Neural progenitor cell (in vitro differentiated cells): ENCODE data around the gene LRFN2. TPM values are rescaled to one million over a fixed set of nuclear protein-coding genes. Genes with fewer than 3 reads are reported as not detected.

Source experiments
- DNase-seq: peaks from one replicate; pipeline ENCODE4 v3.0.0-alpha.2; 2016; ENCODE audit warnings: low spot score
- H2AFZ ChIP-seq: fragments of 200-600 bp; sonication (generic); replicated peaks from 2 replicates; pipeline ENCODE4 v1.6.1; 2016; ENCODE audit warnings: antibody characterized with exemption
- H3F3A ChIP-seq: fragments of 200-600 bp; sonication (generic); 2 replicates; pipeline ENCODE4 v1.6.1; 2016; ENCODE audit warnings: antibody characterized with exemption, low read depth
- H3K27ac ChIP-seq: fragments of 200-600 bp; sonication (generic); 2 replicates; pipeline ENCODE4 v1.5.1; 2016; ENCODE audit warnings: mild to moderate bottlenecking
- H3K27me3 ChIP-seq: fragments of 200-600 bp; sonication (generic); 2 replicates; pipeline ENCODE4 v1.6.1; 2016; ENCODE audit warnings: mild to moderate bottlenecking, moderate library complexity
- H3K36me3 ChIP-seq: fragments of 200-600 bp; sonication (generic); 2 replicates; pipeline ENCODE4 v1.5.1; 2016
- H3K4me1 ChIP-seq: fragments of 200-600 bp; sonication (generic); 2 replicates; pipeline ENCODE4 v1.6.1; 2016; ENCODE audit warnings: mixed run types
- H3K4me2 ChIP-seq: fragments of 200-600 bp; sonication (generic); 2 replicates; pipeline ENCODE4 v1.6.1; 2016
- H3K4me3 ChIP-seq: fragments of 200-600 bp; sonication (generic); 2 replicates; pipeline ENCODE4 v1.5.1; 2016
- H3K79me2 ChIP-seq: fragments of 200-600 bp; sonication (generic); 2 replicates; pipeline ENCODE4 v1.6.1; 2016; ENCODE audit warnings: low read depth
- H3K9ac ChIP-seq: fragments of 200-600 bp; sonication (generic); 2 replicates; pipeline ENCODE4 v1.6.1; 2016
- H3K9me3 ChIP-seq: fragments of 200-600 bp; sonication (generic); 2 replicates; pipeline ENCODE4 v1.5.1; 2016; ENCODE audit warnings: low read depth
- H4K20me1 ChIP-seq: fragments of 200-600 bp; sonication (generic); 2 replicates; pipeline ENCODE4 v1.6.1; 2016; ENCODE audit warnings: low read depth
- H3K27ac Mint-ChIP-seq: 3 replicates; pipeline ENCODE4 v1.8.0; 2021; ENCODE audit warnings: mixed read lengths
- H3K27me3 Mint-ChIP-seq: 2 replicates; pipeline ENCODE4 v1.8.0; 2022; ENCODE audit warnings: low read depth, mild to moderate bottlenecking, inconsistent platforms, moderate library complexity, mixed read lengths; ENCODE audit not compliant: insufficient read depth
- H3K36me3 Mint-ChIP-seq: 3 replicates; pipeline ENCODE4 v1.8.0; 2021; ENCODE audit warnings: mixed read lengths
- H3K4me1 Mint-ChIP-seq: 3 replicates; pipeline ENCODE4 v1.8.0; 2021; ENCODE audit warnings: mixed read lengths
- H3K4me3 Mint-ChIP-seq: 3 replicates; pipeline ENCODE4 v1.8.0; 2021; ENCODE audit warnings: mild to moderate bottlenecking, moderate library complexity, mixed read lengths
- H3K9me3 Mint-ChIP-seq: 3 replicates; pipeline ENCODE4 v1.8.0; 2020; ENCODE audit warnings: mixed read lengths
- EZH2 ChIP-seq: fragments of 200-600 bp; sonication (generic); IDR thresholded peaks from 2 replicates; pipeline ENCODE4 v1.6.1; 2017; ENCODE audit warnings: antibody characterized with exemption, mild to moderate bottlenecking, moderate library complexity
- EZH2phosphoT487 ChIP-seq: fragments of 200-600 bp; sonication (generic); IDR thresholded peaks from 2 replicates; pipeline ENCODE4 v1.6.1; 2017; ENCODE audit warnings: antibody characterized with exemption
- total RNA-seq: library from RNA; depleted of rRNA; stranded (reverse); fragments of >200 nt; gene quantifications from 2 replicates; pipeline ENCODE4 v1.2.3, GENCODE V29; 2015; ENCODE audit warnings: low replicate concordance
- TF ChIP-seq, protein P1 (sequence below): fragments of 200-600 bp; sonication (generic); IDR thresholded peaks from 2 replicates; pipeline ENCODE4 v1.5.1; 2017; ENCODE audit warnings: antibody characterized with exemption, mild to moderate bottlenecking

LRFN2 gene
- total RNA-seq, 1 donor from 2014 or later: not detected

DNA sequence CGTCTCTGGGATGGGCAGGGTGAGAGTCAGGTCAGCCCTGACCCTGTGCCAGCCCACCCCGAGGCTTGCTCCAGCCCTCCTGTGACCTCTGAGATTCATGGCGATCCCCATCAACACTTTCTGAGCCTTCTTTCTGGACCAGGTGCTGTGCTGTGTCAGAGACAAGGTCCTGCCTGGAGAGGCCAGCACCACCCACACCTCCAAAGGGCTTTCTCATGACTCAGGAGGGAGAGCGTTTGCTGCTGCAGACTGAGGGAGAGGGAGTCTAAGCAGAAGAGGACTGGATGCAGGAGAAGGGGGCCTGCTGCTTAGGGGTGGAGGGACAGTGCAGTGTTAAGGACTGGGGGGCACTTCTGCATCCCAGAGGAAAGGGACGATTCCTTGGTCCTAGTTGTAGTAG lies 193.5 kb downstream of the LRFN2 start:
- H3K36me3 ChIP-seq: no peaks in the 10 kb centered on the region
- no peaks in the 10 kb centered on the region for H3K79me2 ChIP-seq
- no peaks in the 10 kb centered on the region for H3K9me3 Mint-ChIP-seq
- H3K4me3 Mint-ChIP-seq: no peak overlapping the region
- H3K4me1 Mint-ChIP-seq: peaks cover 5% of the 10 kb centered on the region
- H2AFZ ChIP-seq: no peak overlapping the region
- H3K27me3 ChIP-seq: no peaks in the 10 kb centered on the region
- no peak for DNase-seq
- no peak for TF ChIP-seq EZH2phosphoT487
- TF ChIP-seq, protein P1, sequence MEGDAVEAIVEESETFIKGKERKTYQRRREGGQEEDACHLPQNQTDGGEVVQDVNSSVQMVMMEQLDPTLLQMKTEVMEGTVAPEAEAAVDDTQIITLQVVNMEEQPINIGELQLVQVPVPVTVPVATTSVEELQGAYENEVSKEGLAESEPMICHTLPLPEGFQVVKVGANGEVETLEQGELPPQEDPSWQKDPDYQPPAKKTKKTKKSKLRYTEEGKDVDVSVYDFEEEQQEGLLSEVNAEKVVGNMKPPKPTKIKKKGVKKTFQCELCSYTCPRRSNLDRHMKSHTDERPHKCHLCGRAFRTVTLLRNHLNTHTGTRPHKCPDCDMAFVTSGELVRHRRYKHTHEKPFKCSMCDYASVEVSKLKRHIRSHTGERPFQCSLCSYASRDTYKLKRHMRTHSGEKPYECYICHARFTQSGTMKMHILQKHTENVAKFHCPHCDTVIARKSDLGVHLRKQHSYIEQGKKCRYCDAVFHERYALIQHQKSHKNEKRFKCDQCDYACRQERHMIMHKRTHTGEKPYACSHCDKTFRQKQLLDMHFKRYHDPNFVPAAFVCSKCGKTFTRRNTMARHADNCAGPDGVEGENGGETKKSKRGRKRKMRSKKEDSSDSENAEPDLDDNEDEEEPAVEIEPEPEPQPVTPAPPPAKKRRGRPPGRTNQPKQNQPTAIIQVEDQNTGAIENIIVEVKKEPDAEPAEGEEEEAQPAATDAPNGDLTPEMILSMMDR: no peak
- TF ChIP-seq EZH2: no peak
- no peaks in the 10 kb centered on the region for H3K9me3 ChIP-seq
- no peak overlapping the region for H3K27ac Mint-ChIP-seq
- no peak overlapping the region for H3K27ac ChIP-seq
- H3K9ac ChIP-seq: no peak overlapping the region
- no peaks in the 10 kb centered on the region for H3F3A ChIP-seq
- H3K36me3 Mint-ChIP-seq: no peaks in the 10 kb centered on the region
- peaks cover 7% of the 10 kb centered on the region for H3K27me3 Mint-ChIP-seq
- H4K20me1 ChIP-seq: no peaks in the 10 kb centered on the region
- no peak overlapping the region for H3K4me3 ChIP-seq
- H3K4me1 ChIP-seq: no peaks in the 10 kb centered on the region
- H3K4me2 ChIP-seq: no peak overlapping the region

DNA sequence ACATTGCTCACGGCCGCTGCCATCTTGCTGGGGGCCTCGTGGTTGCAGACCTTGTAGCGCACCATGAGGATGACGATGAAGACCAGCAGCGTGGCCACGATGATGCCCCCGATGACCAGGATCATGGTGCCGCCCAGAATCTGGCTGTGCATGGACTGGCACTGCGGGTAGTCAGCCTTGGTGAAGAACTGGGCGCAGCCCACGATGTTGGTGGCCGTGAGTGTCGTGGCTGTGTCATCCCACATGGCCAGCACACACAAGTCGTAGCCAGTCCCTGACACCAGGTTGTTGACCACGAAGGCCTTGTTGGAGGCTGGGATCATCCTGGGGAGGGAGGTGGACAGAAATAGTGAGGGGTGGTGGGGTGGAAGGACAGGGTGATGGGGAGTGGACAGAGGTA lies 194.6 kb downstream of the LRFN2 start:
- no peak for DNase-seq
- no peak overlapping the region for H3K27ac ChIP-seq
- H3K4me2 ChIP-seq: no peak overlapping the region
- H3K4me1 Mint-ChIP-seq: peaks cover 3% of the 10 kb centered on the region
- H3K9me3 Mint-ChIP-seq: no peaks in the 10 kb centered on the region
- peaks cover 7% of the 10 kb centered on the region for H3K27me3 Mint-ChIP-seq
- H3K4me3 ChIP-seq: no peak overlapping the region
- no peaks in the 10 kb centered on the region for H3K79me2 ChIP-seq
- H3K9ac ChIP-seq: no peak overlapping the region
- H3K9me3 ChIP-seq: no peaks in the 10 kb centered on the region
- TF ChIP-seq EZH2phosphoT487 (no peak), EZH2 (no peak)
- TF ChIP-seq, protein P1: no peak
- H3F3A ChIP-seq: no peaks in the 10 kb centered on the region
- no peaks in the 10 kb centered on the region for H3K36me3 Mint-ChIP-seq
- no peaks in the 10 kb centered on the region for H3K27me3 ChIP-seq
- H3K27ac Mint-ChIP-seq: no peak overlapping the region
- no peaks in the 10 kb centered on the region for H3K4me1 ChIP-seq
- no peak overlapping the region for H3K4me3 Mint-ChIP-seq
- H2AFZ ChIP-seq: no peak overlapping the region
- no peaks in the 10 kb centered on the region for H4K20me1 ChIP-seq
- no peaks in the 10 kb centered on the region for H3K36me3 ChIP-seq

DNA sequence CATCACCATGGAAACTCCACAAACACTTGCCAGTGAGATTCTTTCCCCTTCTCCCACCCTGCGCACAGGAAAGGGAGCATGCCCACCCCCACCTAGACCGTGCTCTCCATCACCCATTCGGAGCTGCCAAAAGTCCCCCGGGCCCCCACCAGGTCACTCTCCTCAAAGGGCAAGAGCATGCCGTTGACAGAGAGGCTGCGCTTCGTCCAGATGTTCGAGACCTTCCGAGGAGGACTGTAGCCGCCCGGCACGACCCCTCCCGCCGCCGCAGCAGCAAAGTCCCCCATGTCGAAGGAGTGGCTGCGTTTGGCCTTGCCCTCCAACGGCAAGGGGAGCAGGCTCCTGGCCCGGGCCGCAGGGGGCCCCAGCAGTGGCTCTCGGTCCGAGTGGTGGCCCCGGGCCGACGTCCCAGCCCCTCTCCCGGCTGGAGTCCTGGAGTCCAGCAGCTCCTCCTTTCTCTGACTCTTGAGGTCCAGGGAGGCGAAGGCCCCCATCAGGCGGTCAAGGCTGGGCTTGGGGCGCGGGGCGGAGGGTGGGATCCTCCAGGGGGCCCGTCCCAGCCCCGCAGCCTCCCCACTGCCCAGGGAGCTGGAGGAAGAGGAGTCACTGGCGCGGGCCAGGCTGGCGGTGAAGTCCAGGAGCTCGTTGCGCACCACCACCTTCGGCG lies 195.2 kb downstream of the LRFN2 start:
- Histone ChIP-seq H3K9me3 (no peaks in the 10 kb centered on the region), H3K9ac (no peak overlapping the region), H3K79me2 (no peaks in the 10 kb centered on the region), H3K4me1 (no peaks in the 10 kb centered on the region), H3F3A (no peaks in the 10 kb centered on the region), H3K4me3 (no peak overlapping the region), H3K36me3 (no peaks in the 10 kb centered on the region), H3K4me2 (no peak overlapping the region), H2AFZ (no peak overlapping the region), H4K20me1 (no peaks in the 10 kb centered on the region), H3K27ac (no peak overlapping the region), H3K27me3 (no peaks in the 10 kb centered on the region)
- Mint-ChIP-seq H3K4me1 (no peaks in the 10 kb centered on the region), H3K9me3 (no peaks in the 10 kb centered on the region), H3K27ac (no peak overlapping the region), H3K36me3 (no peaks in the 10 kb centered on the region), H3K27me3 (peaks cover 7% of the 10 kb centered on the region), H3K4me3 (no peak overlapping the region)
- no peak for DNase-seq
- TF ChIP-seq, protein P1: no peak
- TF ChIP-seq EZH2 (no peak), EZH2phosphoT487 (no peak)
